IPS-18a (cell line): ENCODE measurements around the gene VPS33B.
"Not testable (repeated sequence)": the region's sequence is repeated elsewhere in the genome, so short reads cannot be mapped to it uniquely, and the experiment has no call there.

ENCODE experiments used
- H3K27ac ChIP-seq: one replicate; pipeline ENCODE4 v1.5.1; 2013; ENCODE audit warnings: low read length
- H3K27me3 ChIP-seq: one replicate; pipeline ENCODE4 v1.6.1; 2013; ENCODE audit warnings: mild to moderate bottlenecking, low read length; ENCODE audit not compliant: control insufficient read depth, insufficient read depth
- H3K36me3 ChIP-seq: one replicate; pipeline ENCODE4 v1.6.1; 2013; ENCODE audit warnings: low read depth, low read length; ENCODE audit not compliant: control insufficient read depth
- H3K4me1 ChIP-seq: one replicate; pipeline ENCODE4 v1.6.1; 2013; ENCODE audit warnings: low read depth, low read length; ENCODE audit not compliant: control insufficient read depth
- H3K4me3 ChIP-seq: one replicate; pipeline ENCODE4 v1.5.1; 2013; ENCODE audit warnings: low read length
- H3K9ac ChIP-seq: one replicate; pipeline ENCODE4 v1.6.1; 2013; ENCODE audit warnings: mild to moderate bottlenecking, low read length, moderate library complexity
- H3K9me3 ChIP-seq: one replicate; pipeline ENCODE4 v1.6.1; 2013; ENCODE audit warnings: low read depth, low read length; ENCODE audit not compliant: control insufficient read depth

Gene VPS33B

DNA sequence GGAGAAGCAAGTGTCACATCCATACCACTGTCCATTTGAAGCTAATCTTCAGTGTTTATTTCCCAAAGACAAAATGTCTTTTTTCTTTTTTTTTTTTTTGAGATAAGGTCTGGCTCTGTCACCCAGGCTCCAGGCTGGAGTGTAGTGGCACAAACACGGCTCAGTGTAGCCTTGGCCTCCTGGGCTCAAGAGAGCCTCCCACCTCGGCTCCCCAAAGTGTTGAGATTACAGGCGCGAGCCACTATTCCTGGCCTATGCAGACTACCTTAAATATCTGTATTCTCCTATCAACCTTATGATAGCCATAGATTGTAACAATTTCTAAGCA, 27.7 kb upstream of the VPS33B start:
- H3K9me3 ChIP-seq, result no peaks in the 10 kb centered on the region
- H3K4me3 ChIP-seq, result no peak overlapping the region
- H3K9ac ChIP-seq, result no peak overlapping the region
- H3K4me1 ChIP-seq, result no peaks in the 10 kb centered on the region
- no peaks in the 10 kb centered on the region for H3K27me3 ChIP-seq
- no peaks in the 10 kb centered on the region for H3K36me3 ChIP-seq
- H3K27ac ChIP-seq, result no peak overlapping the region

DNA sequence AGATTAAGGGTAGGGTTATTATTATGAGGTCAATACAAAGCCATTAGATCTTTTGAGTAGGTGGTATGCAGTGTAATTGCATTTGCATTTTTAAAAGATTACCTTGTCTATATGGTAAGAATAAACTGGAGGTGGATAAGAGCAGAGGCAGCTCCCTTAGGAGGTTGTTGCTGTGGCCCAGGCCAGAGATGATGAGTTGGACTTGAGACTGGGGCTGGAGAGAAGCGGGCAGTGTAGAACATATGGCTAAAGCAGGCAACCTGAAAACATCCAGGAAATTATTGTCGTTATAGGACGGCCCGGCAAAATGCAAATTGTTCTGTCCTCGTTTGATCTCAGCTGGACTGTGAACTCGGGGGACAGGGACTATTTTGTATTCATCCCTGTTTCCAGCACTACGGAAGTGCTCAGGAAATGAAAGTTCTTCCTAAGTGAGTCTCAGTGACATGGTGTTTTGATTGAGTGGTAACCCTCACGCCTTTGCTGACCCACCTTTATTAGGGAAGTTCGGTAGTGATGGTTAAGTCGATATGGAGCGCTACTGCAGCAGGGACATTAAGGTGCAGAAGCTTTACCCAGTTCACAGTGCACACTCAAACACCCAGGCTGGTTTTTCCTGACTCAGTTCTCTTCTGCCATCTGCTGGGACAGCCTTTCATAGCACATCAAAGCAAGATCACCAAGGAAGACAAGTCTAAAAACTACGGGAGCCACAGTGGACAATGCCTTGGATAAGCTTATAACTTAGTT, 27.2 kb upstream of the VPS33B start:
- no peak overlapping the region for H3K9ac ChIP-seq

DNA sequence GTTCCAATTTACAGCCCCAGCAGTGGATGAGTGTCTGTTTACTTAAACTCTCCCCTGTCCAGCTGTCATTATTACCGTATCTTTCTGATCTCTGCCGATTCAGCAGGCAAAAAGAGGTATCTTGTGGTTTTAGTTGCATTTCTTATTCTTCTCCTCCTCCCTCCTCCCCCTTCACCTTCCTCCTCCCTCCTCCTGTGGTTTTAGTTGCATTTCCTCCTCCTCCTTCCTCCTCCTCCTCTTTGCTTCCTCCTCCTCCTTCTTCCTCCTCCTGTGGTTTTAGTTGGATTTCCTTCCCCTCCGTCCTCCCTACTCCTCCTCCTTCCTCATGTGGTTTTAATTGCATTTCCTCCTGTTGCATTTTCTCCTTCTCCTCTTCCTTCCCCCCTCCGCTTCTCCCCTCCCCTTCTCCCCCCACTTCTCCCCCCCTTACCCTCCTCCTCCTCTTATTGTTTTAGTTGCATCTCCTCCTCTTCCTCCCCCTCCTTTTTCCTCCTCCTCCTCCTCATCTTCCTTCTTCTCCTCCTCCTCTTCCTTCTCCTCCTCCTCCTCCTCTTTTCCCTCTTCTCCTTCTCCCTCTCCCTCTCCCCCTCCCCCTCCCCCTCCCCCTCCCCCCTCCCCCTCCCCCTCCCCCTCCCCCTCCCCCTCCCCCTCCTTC, 25.3 kb upstream of the VPS33B start:
- no peak overlapping the region for H3K9ac ChIP-seq
- H3K27me3 ChIP-seq, result no peaks in the 10 kb centered on the region
- no peak overlapping the region for H3K4me3 ChIP-seq
- H3K4me1 ChIP-seq, result no peaks in the 10 kb centered on the region
- H3K9me3 ChIP-seq, result no peaks in the 10 kb centered on the region
- H3K27ac ChIP-seq, result no peak overlapping the region
- H3K36me3 ChIP-seq, result no peaks in the 10 kb centered on the region

More for the DNA sequence above, 27.2 kb upstream of the VPS33B start:
- Histone ChIP-seq H3K4me1 (no peaks in the 10 kb centered on the region), H3K9me3 (no peaks in the 10 kb centered on the region), H3K36me3 (no peaks in the 10 kb centered on the region), H3K27ac (no peak overlapping the region), H3K27me3 (no peaks in the 10 kb centered on the region), H3K4me3 (no peak overlapping the region)

DNA sequence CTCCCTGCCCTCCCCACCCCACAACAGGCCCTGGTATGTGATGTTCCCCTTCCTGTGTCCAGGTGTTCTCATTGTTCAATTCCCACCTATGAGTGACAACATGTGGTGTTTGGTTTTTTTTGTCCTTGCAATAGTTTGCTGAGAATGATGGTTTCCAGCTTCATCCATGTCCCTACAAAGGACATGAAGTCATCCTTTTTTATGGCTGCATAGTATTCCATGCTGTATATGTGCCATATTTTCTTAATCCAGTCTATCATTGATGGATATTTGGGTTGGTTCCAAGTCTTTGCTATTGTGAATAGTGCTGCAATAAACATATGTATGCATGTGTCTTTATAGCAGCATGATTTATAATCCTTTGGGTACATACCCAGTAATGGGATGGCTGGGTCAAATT, 23.7 kb upstream of the VPS33B start:
- H3K36me3 ChIP-seq, H3K9me3 ChIP-seq, H3K9ac ChIP-seq, H3K27me3 ChIP-seq, H3K4me3 ChIP-seq, H3K4me1 ChIP-seq, H3K27ac ChIP-seq: not testable (repeated sequence)

DNA sequence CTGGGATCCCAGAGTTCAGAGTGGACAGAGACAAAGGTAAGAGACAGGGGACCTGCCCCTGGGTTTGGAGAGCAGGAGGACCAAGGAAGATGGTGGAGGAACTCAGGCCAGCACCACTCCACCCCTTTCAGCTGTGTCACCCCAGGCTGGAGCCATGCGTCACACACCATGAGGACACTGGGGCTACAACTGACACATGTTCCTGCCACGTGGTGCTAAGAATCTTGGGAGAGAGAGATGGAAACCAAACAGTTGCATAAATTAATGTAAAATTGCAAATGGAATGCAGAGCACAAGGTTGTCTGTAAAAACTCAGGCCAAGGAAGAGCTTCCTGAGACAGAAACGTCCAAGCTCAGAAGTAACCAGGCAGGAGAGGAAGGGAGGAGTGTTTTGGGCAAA, 22.7 kb upstream of the VPS33B start:
- H3K36me3 ChIP-seq, result no peaks in the 10 kb centered on the region
- H3K4me3 ChIP-seq, result no peak overlapping the region
- no peaks in the 10 kb centered on the region for H3K27me3 ChIP-seq
- H3K27ac ChIP-seq, result no peak overlapping the region
- no peak overlapping the region for H3K9ac ChIP-seq
- no peaks in the 10 kb centered on the region for H3K9me3 ChIP-seq
- no peaks in the 10 kb centered on the region for H3K4me1 ChIP-seq

DNA sequence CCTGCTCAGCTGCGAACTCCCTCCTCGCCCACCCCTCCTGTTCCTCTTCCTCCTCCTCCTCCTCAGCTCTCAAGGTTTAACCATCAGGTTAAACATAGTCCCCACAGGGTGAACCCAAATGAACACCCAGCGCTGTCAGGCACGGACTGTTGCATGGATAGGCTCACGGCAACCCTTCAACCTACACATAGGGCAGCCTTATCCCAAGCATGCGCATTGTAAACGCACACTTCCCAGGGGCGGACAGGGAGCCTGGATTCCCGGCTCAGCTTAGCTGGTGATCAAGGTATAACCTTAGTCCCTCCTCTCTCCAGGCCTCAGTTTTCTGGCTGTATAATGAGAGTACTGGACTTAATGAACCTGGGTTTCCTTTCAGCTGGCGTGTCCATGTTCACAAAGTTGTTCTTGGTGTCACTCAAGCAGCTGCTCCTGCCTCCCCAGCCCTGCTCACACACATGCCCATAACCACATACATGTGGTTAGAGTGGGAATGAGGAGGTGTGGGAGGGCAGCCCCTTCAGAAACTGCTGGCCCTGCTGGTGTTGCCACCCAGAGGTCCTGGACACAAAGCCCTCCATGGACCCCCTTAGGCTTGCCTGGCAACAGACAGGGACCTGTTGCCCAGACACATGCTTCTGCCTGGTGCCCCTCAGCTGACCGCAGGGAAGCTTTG, 20.9 kb upstream of the VPS33B start:
- no peak overlapping the region for H3K9ac ChIP-seq
- no peaks in the 10 kb centered on the region for H3K9me3 ChIP-seq

DNA sequence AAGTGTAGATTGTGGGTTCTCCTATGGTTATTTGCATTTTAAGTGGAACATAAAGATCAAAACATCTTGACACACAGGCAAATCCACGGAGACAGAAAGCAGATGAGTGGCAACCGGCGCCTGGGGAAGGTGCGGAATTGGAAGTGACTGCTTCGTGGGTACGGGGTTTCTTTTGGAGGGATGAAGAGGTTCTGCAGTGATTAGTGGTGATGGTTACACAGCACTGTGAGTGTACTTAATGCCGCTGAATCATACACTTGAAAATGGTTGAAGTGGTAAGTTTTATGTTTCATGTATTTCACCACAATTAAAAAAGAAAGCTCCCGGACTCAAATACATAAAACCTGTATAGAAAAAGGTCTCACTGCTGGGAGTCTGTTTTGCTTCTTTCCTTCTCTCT, 18.5 kb upstream of the VPS33B start:
- Histone ChIP-seq H3K27ac (no peak overlapping the region), H3K4me1 (no peaks in the 10 kb centered on the region), H3K4me3 (no peak overlapping the region), H3K27me3 (no peaks in the 10 kb centered on the region), H3K9me3 (no peaks in the 10 kb centered on the region), H3K36me3 (no peaks in the 10 kb centered on the region), H3K9ac (no peak overlapping the region)

More for the DNA sequence above, 20.9 kb upstream of the VPS33B start:
- no peaks in the 10 kb centered on the region for H3K4me1 ChIP-seq
- no peaks in the 10 kb centered on the region for H3K27me3 ChIP-seq
- no peaks in the 10 kb centered on the region for H3K36me3 ChIP-seq
- H3K27ac ChIP-seq, result no peak overlapping the region
- H3K4me3 ChIP-seq, result no peak overlapping the region

DNA sequence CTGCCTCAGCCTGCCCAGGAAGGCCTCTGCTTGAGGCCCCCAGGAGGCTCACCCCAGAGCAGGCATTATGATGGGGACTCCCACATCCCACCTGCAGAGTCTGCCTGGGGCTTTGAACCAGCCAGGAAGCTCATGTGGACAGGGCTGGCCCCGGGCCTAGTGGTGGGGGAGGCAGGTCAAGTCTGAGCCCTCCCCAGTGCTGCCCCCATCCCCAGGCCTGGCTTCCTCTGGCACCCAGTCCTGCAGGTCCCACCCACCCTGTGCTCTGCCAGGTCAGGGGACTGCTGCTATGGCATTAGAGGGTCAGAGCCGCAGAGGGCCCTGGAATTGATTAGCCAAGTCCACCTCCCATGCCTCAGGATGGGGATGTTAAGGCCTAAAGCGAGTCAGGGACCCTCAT, 17.6 kb upstream of the VPS33B start:
- Histone ChIP-seq H3K4me1 (no peaks in the 10 kb centered on the region), H3K36me3 (no peaks in the 10 kb centered on the region), H3K9me3 (no peaks in the 10 kb centered on the region), H3K9ac (no peak overlapping the region), H3K27me3 (no peaks in the 10 kb centered on the region), H3K4me3 (no peak overlapping the region), H3K27ac (no peak overlapping the region)

DNA sequence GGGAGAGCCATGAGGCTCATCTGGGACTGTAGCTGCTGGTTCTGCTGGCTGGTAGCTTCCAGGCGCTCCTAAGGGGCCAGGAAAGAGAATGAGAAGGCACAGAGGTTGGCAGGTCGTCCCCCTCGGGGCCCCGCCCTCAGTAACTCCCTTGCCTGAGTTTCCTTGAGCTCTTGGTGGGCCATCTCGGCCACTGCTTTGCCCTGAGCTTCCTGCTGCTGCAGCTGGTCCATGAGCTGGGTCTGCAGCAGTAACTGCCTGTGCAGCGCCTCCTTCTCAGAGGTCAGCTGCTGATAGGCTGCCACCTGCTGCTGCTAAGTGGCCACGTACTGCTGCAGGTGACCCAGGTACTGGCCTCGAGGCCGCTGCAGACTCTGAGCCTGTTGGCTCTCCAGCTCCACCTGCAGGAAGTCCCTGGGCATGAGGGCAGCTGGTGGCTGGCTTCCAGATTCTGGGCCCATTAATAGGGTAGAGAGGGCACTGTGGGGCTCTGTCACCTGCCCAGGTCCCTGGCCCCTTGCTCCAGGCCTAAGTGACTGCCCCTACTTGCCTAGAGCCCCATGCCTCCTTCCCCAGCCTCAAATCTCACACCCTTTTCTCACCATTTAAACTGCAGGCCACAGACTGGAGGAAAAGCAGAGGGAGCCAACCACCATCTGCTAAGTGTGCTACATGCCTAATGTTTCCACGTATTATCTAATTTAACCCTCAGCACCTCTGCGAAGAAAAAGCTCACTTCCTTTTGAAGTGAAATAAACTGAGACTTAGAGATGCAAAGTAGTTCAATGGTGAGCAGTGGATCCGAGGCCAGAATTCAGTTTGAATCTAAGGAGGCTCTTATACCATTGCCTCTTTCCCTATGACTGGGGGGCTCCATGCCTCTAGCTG, 10.8 kb upstream of the VPS33B start:
- Histone ChIP-seq H3K4me3 (no peak overlapping the region), H3K9me3 (no peaks in the 10 kb centered on the region), H3K9ac (no peak overlapping the region)

DNA sequence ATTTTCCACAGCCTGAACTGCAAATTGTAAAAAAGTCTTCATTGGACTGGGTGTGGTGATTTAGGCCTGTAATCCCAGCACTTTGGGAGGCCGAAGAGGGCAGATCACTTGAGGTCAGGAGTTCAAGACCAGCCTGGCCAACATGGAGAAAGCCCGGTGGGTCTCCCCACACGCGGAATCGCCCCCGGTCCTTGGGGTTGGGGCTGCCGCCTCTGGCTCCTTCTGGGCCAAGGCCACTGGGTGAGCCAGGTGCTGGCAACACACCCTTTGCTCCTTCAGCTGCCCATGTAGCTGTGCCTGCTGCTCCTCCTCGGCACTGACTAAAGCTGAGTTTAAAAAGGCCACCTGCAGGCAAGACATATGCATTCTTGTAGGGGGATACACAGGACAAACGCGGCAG, 9.4 kb upstream of the VPS33B start:
- Histone ChIP-seq H3K4me3 (no peak overlapping the region), H3K4me1 (no peaks in the 10 kb centered on the region), H3K27ac (no peak overlapping the region), H3K36me3 (no peaks in the 10 kb centered on the region), H3K9me3 (no peaks in the 10 kb centered on the region), H3K27me3 (no peaks in the 10 kb centered on the region), H3K9ac (no peak overlapping the region)

More for the DNA sequence above, 10.8 kb upstream of the VPS33B start:
- no peaks in the 10 kb centered on the region for H3K4me1 ChIP-seq
- H3K27ac ChIP-seq, result no peak overlapping the region
- no peaks in the 10 kb centered on the region for H3K27me3 ChIP-seq
- H3K36me3 ChIP-seq, result no peaks in the 10 kb centered on the region

DNA sequence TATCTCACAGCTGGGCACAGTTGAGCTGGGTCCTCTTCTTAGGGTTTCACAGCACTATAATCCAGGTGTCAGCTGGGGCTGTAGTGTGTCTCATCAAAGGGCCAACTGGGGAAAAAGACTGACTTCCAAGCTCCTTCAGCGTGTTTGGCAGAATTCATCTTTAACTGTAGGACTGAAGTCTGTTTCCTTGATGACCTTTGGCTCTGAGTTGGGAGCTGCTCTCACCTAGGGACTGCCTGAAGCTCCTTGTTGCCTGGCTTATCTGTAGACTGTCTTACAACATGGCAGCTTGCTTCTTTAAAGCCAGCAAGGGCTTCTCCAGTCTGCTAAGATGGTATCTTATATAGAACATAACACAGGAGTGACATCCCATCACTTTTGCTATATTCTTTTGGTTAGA, 5.3 kb upstream of the VPS33B start:
- Histone ChIP-seq H3K9ac (no peak overlapping the region), H3K27ac (no peak overlapping the region), H3K27me3 (no peaks in the 10 kb centered on the region), H3K9me3 (no peaks in the 10 kb centered on the region), H3K4me1 (no peaks in the 10 kb centered on the region), H3K36me3 (no peaks in the 10 kb centered on the region), H3K4me3 (no peak overlapping the region)
